Transverse colon (tissue), 4 donors: ENCODE results near the gene GREB1L. TPM values are rescaled to one million over a fixed set of nuclear protein-coding genes. Genes with fewer than 3 reads are reported as not detected.

Source experiments
- DNase-seq: peaks from one replicate; pipeline ENCODE4 v3.0.0-alpha.2; 2019
- H3K27ac ChIP-seq, 4 donors: fragments of 200-600 bp; sonication (generic); 2 replicates each; pipeline ENCODE4 v1.5.1; 2016 to 2018; ENCODE audit warnings: inconsistent platforms in 4 of 4
- H3K27me3 ChIP-seq: fragments of 200-600 bp; sonication (generic); 2 replicates; pipeline ENCODE4 v1.5.1; 2017; ENCODE audit warnings: inconsistent platforms
- H3K36me3 ChIP-seq, 4 donors: fragments of 200-600 bp; sonication (generic); 2 replicates each; pipeline ENCODE4 v1.5.1; 2017 to 2019; ENCODE audit warnings: inconsistent platforms in 4 of 4
- H3K4me1 ChIP-seq, 4 donors: fragments of 200-600 bp; sonication (generic); 2 replicates each; pipeline ENCODE4 v1.5.1; 2017 to 2020; ENCODE audit warnings: inconsistent platforms in 4 of 4
- H3K4me3 ChIP-seq, 4 donors: fragments of 200-600 bp; sonication (generic); 1 replicate in 1 of 4; 2 replicates in 3 of 4; pipeline versions ENCODE4 v1.5.1 to v1.6.1; 2017 to 2019; ENCODE audit warnings: inconsistent platforms in 4 of 4
- H3K9me3 ChIP-seq, 2 donors: fragments of 200-600 bp; sonication (generic); 2 replicates each; pipeline ENCODE4 v1.5.1; 2017 to 2019; ENCODE audit warnings: inconsistent platforms in 2 of 2
- EP300 ChIP-seq: sonication (generic); formaldehyde crosslinking; IDR thresholded peaks from one replicate; pipeline ENCODE4 v1.6.1; 2017; ENCODE audit warnings: antibody characterized with exemption, low read depth
- POLR2A ChIP-seq: fragments of 450-650 bp; IDR thresholded peaks from one replicate; pipeline ENCODE4 v1.6.1; 2016; ENCODE audit warnings: antibody characterized with exemption, mild to moderate bottlenecking, moderate library complexity
- POLR2AphosphoS5 ChIP-seq, 3 donors: sonication (generic); formaldehyde crosslinking; IDR thresholded peaks; one replicate each; pipeline ENCODE4 v1.6.1; 2016; ENCODE audit warnings: antibody characterized with exemption in 3 of 3
- WGBS, 2 donors: methylation state at CpG; one replicate each; pipeline ENCODE4 v1.1.5; 2018; ENCODE audit warnings: low coverage in 1 of 2; 5-methylcytosine and 5-hydroxymethylcytosine counted together
- in situ Hi-C, 4 donors: fragments of 200-750 bp; cut with MboI; loops; one replicate each; pipeline versions ENCODE4 v1.15.0 to v1.15.1; 2017; ENCODE audit warnings: low sequenced_read_pairs in 3 of 4, low pct_ligation_motif_present in 1 of 4, low pct_unique_long_range_greater_than_20kb in 1 of 4
- intact Hi-C: fragments of 100-400 bp; cut with DNase I; formaldehyde crosslinking; loops from one replicate; pipeline ENCODE4 v1.15.1; 2023; ENCODE audit warnings: low total_unique reads
- total RNA-seq, 4 donors: library from RNA; depleted of rRNA; stranded (reverse); fragments of >200 nt; gene quantifications; one replicate each; pipeline ENCODE4 v1.1.0, GENCODE V29; 2016
- TF ChIP-seq, protein P1 (sequence below), 5 experiments: fragments of 200-600 bp in 3 of 5; fragments of 450-650 bp in 2 of 5; sonication (generic) in 3 of 5; IDR thresholded peaks; 1 replicate in 2 of 5; 2 replicates in 3 of 5; pipeline ENCODE4 v1.5.1; 2016 to 2017; ENCODE audit warnings: antibody characterized with exemption in 5 of 5, inconsistent platforms in 3 of 5, mild to moderate bottlenecking in 2 of 5, moderate library complexity in 1 of 5

Gene GREB1L
- total RNA-seq, 4 donors from 2014 or later = 1.1 to 1.5 TPM; not detected in 2

DNA sequence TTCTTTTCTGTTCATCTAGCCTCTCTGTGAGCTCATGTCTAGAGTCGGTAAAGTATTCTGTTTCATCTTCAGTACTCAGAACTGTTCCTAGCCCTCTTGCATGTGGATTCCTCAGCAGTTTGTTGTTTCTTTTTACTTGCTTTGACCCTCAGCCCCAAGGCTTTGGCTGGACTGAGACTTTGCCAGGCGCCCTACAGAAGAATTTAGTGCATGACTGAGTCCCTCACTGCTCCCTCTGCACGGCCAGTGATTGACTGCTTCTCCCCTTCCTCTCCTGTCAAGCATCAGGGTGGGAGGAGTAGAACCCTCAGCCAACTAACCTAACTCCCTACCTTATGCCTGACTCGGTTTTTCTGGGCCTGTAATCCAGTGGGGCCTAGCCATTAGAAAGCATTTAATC is 248.7 kb downstream of the GREB1L start:
- H3K27me3 ChIP-seq = no peaks in the 10 kb centered on the region
- no peak for DNase-seq
- no peaks in the 10 kb centered on the region for H3K4me1 ChIP-seq
- H3K4me3 ChIP-seq = no peak overlapping the region
- no peaks in the 10 kb centered on the region for H3K36me3 ChIP-seq
- WGBS, 2 donors = 69 to 71% methylated on average over 1 to 4 of the region's 4 CpGs
- TF ChIP-seq, protein P1, sequence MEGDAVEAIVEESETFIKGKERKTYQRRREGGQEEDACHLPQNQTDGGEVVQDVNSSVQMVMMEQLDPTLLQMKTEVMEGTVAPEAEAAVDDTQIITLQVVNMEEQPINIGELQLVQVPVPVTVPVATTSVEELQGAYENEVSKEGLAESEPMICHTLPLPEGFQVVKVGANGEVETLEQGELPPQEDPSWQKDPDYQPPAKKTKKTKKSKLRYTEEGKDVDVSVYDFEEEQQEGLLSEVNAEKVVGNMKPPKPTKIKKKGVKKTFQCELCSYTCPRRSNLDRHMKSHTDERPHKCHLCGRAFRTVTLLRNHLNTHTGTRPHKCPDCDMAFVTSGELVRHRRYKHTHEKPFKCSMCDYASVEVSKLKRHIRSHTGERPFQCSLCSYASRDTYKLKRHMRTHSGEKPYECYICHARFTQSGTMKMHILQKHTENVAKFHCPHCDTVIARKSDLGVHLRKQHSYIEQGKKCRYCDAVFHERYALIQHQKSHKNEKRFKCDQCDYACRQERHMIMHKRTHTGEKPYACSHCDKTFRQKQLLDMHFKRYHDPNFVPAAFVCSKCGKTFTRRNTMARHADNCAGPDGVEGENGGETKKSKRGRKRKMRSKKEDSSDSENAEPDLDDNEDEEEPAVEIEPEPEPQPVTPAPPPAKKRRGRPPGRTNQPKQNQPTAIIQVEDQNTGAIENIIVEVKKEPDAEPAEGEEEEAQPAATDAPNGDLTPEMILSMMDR (IDR thresholded peaks at IDR 0.05) = no peak
- no peak for TF ChIP-seq POLR2A
- no peak for TF ChIP-seq POLR2AphosphoS5 (IDR thresholded peaks at IDR 0.05)
- no peak for TF ChIP-seq EP300
- intact Hi-C loops (no loop called here), in situ Hi-C loops (no loop called here)
- H3K27ac ChIP-seq = no peak overlapping the region
- H3K9me3 ChIP-seq = no peaks in the 10 kb centered on the region

DNA sequence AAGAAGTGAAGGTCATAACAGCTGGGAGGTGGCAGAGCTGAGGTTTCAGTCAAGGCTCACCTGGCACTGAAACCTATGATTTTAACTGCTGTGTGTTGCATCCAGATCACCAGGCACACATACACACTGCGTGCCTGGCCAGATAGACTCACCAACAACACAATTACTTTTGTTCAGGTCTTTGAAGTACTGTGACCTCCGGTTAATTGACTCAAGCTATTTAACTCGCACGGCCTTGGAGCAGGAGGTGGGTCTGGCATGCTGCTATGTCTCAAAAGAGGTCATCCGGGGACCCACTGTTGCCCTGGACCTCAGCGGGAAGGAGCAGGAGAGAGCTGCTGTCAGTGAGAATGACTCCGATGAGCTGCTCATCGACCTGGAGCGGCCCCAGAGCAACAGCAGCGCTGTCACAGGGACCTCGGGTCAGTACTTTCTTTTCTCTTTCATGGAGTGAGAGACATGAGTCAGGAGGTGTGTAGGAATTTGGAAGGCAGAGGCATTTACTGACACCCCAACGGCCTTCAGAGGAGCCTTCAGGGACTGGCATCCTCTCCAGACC is 254.3 kb downstream of the GREB1L start:
- H3K27ac ChIP-seq = no peak overlapping the region
- no peaks in the 10 kb centered on the region for H3K36me3 ChIP-seq
- no peaks in the 10 kb centered on the region for H3K4me1 ChIP-seq
- DNase-seq = no peak
- TF ChIP-seq EP300 = no peak
- 80 to 90% methylated on average over 2 to 12 of the region's 12 CpGs for WGBS, 2 donors
- in situ Hi-C loops = no loop called here
- H3K27me3 ChIP-seq = no peaks in the 10 kb centered on the region
- no peaks in the 10 kb centered on the region for H3K9me3 ChIP-seq
- intact Hi-C loops = no loop called here
- no peak overlapping the region for H3K4me3 ChIP-seq

DNA sequence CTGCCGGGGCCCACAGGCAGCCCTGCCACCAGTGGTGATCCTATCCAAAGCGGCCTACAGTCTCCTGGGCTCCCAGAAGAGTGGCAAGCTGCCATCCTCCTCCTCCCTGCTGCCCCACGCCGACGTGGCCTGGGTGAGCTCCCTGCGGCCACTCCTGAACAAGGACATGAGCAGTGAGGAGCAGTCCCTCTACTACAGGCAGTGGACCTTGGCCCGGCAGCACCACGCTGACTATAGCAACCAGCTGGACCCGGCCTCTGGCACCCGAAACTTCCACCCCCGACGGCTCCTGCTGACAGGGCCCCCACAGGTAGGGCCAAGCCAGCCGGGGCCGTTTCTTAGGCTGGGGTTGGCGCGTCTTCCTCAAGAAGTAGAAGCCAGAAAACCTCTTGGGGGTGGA is 258.0 kb downstream of the GREB1L start:
- Histone ChIP-seq H3K36me3 (no peaks in the 10 kb centered on the region), H3K4me3 (no peak overlapping the region), H3K27ac (no peak overlapping the region), H3K27me3 (no peaks in the 10 kb centered on the region), H3K9me3 (no peaks in the 10 kb centered on the region), H3K4me1 (no peaks in the 10 kb centered on the region)
- 94% methylated on average over 14 of the region's 16 CpGs; no CpG with 5 or more reads in 1 of the 2 donors for WGBS, 2 donors
- in situ Hi-C loops (no loop called here), intact Hi-C loops (no loop called here)
- DNase-seq = no peak
- no peak for TF ChIP-seq POLR2AphosphoS5 (IDR thresholded peaks at IDR 0.05)
- TF ChIP-seq, protein P1 (IDR thresholded peaks at IDR 0.05) = no peak
- no peak for TF ChIP-seq POLR2A
- TF ChIP-seq EP300 = no peak

DNA sequence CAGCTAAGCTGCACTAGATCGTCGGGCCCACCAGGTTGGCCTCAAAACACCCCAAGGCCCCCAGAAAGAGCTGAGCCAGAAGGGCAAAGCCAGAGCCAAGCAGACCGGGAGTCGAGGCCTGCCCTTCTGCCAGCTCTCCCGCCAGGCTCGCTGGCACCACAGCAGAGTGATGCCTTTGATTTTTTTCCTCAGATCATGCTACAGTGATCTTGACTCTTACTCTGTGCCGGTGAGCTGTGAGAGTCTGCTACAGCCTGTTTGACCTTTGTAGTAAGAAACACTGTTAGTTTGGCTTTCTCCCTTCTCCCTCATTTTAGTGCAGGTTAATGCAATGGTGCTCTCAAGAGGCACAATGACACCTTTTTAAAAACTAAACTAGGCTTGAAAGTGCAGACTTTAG is 260.6 kb downstream of the GREB1L start:
- Histone ChIP-seq H3K4me3 (no peak overlapping the region), H3K27ac (no peak overlapping the region), H3K27me3 (no peaks in the 10 kb centered on the region), H3K4me1 (no peaks in the 10 kb centered on the region), H3K9me3 (no peaks in the 10 kb centered on the region), H3K36me3 (no peaks in the 10 kb centered on the region)
- in situ Hi-C loops (no loop called here), intact Hi-C loops (no loop called here)
- no peak for DNase-seq
- 89 to 91% methylated on average over 3 to 7 of the region's 7 CpGs for WGBS, 2 donors
- no peak for TF ChIP-seq POLR2AphosphoS5 (IDR thresholded peaks at IDR 0.05)
- TF ChIP-seq POLR2A = no peak
- TF ChIP-seq, protein P1 (IDR thresholded peaks at IDR 0.05) = no peak
- TF ChIP-seq EP300 = no peak
